LNCaP clone FGC (cell line): ENCODE measurements around the gene ARV1.

Experiments used
- DNase-seq: peaks from one replicate; pipeline ENCODE4 v3.0.0-alpha.2; 2011; ENCODE audit warnings: low read depth
- H3K4me3 ChIP-seq: 2 replicates; pipeline ENCODE4 v1.5.1; 2011; ENCODE audit warnings: mild to moderate bottlenecking, low read depth, low read length, control low read depth
- TF ChIP-seq, protein P1 (sequence below): IDR thresholded peaks from 2 replicates; pipeline ENCODE4 v1.5.1; 2012; ENCODE audit warnings: mild to moderate bottlenecking; ENCODE audit not compliant: control insufficient read depth, insufficient read depth; ENCODE audit errors: extremely low read depth

Gene ARV1

DNA sequence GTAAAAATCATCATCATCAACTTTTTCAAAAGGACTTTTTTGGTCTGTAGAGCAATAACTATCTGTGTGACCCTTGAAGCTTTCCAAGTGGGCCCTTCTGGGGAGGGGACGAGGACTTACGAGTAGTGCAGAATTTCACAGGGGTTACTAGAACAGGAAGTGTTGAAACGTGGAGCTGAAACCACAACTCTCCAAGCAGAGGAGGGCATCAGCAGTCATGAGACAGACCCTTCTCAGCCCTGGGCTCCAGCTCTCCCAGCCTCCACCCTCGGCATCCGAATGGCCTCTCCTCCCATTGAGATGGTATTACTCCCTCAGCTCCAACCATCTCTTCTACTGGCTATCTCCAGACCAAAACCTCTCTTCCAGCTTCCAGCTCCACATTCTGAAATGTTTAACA lies 57.5 kb downstream of the ARV1 start:
- H3K4me3 ChIP-seq: no peak overlapping the region
- no peak for DNase-seq
- TF ChIP-seq, protein P1, sequence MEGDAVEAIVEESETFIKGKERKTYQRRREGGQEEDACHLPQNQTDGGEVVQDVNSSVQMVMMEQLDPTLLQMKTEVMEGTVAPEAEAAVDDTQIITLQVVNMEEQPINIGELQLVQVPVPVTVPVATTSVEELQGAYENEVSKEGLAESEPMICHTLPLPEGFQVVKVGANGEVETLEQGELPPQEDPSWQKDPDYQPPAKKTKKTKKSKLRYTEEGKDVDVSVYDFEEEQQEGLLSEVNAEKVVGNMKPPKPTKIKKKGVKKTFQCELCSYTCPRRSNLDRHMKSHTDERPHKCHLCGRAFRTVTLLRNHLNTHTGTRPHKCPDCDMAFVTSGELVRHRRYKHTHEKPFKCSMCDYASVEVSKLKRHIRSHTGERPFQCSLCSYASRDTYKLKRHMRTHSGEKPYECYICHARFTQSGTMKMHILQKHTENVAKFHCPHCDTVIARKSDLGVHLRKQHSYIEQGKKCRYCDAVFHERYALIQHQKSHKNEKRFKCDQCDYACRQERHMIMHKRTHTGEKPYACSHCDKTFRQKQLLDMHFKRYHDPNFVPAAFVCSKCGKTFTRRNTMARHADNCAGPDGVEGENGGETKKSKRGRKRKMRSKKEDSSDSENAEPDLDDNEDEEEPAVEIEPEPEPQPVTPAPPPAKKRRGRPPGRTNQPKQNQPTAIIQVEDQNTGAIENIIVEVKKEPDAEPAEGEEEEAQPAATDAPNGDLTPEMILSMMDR: no peak

DNA sequence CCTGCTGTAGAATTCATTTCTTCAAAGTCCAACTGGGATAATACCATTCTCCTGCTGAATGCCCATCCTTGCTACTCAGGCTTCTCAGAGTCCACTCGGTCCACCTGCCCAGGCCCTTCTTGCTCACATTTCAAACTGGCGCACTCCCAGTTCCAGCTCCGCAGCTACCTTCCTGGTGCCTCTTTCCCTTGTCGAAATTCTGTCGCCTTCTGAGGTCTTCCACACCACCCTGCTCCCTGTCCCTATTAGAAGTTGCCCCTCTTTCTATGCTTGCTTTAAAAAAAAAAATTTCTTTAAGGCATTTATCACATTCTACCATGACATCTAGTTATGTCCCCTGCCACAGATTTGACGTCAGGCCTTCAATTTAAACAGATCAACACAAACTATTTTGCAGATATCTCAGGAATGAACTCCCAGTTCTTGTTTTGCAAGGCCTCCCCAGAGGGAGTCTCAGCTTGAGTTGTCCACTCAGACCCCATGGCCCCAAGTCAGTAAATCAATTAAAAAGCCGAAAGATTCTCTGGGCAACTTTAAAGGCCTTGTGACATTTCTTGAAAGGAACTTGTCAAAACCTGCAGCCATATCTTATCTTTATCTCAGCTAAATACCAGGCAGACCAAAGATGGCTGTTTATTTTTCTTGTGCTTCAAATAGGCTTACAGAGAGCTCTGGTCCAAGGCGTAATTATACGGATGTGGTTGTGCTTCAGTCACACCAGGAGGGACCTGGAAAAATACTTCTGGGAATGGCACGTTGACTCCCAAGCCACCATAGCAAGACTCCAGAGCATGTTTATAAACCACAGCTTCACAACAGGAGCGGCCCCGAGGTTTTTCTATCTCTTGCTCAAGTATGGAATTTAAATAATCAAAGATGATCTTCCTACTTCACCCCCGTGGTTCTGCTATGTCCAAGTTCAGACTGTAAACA lies 59.0 kb downstream of the ARV1 start:
- H3K4me3 ChIP-seq: no peak overlapping the region
- TF ChIP-seq, protein P1: no peak
- no peak for DNase-seq

DNA sequence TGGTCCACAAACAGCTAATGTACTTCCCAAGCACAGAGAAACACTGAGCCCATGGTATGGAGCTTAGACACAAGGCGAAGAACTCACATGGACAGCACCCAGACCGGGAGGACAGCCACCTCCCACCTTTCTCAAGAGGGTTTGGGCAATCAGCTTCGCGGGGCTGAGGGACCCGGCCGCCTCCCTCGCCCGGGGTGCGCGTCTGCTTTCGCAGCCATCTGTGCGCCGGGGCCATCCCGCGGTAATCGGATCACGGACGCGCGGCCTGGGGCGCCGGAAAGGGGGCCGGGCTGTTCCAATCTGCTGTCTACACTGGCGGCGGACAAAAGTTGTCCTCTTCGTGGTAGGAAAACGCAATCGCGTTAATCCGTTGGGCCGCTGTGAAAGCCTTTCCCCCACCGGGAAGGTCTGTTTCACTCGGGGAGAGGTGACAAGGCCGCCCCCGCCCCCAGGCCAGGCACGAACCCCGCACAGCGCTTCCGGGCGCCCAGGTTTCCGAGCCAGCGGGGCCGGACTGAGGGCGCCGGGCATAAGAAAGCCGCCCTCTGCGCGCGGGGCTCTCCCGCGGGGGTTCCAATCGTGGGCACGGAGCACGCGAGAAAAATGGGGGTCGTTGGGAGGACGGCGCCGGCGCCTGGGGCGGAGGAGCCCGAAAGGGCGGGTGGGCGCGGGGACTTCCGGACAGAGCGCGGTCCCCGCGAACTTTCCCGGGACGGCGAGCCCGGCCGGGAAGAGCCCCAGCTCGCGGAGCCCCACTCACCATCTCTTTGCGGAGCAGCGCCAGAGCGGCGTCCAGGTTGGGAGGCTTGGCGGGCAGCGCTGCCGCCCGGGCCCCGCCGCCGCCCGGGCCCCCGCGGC lies 60.5 kb downstream of the ARV1 start:
- peak overlapping the region; percentile 61 for H3K4me3 ChIP-seq
- TF ChIP-seq, protein P1: no peak
- no peak for DNase-seq

DNA sequence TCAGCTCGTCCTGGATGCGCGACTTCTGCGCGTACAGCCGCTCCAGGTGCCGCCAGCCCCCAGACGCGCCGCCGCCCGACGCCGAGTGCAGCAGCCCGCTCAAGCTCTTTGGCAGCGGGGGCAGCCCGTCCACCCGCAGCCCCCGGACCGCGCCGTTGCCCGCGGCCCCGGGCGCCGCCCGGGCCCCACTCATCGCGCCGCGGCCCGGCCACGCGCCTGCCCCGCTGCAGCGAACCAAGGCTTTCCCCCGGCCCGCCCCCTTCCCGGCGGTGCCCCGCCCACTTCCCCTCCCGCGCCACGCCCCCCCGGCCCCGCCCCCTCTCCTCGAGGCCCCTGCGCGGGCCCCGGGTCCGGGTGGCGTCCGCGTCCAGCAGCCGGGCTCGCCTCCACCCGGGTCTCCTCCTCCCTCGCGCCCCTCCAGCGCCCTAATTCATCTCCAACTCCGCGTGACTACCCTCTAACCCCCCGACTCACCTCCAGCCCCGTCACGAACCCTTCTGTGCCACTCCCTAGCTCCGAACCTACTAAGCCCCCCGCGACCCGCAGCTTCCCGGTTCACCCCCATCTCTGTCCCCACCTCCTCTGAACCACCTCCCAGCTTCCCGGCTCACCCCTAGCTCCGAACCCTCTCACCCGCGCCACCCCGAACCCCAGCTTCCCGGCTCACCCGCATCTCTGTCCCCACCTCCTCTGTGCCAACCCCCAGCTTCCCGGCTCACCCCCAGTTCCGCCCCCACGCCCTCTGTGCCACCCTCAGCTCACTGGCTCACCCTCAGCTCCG lies 61.3 kb downstream of the ARV1 start, which contains the start of gene FAM89A:
Gene FAM89A (minus strand): TSS at position 236 of the 781 bp plus-strand sequence. CDS start 43 bp downstream, at position 193.
- TF ChIP-seq, protein P1: no peak
- peak within 1 kb of the TSS; percentile 61 for H3K4me3 ChIP-seq

DNA sequence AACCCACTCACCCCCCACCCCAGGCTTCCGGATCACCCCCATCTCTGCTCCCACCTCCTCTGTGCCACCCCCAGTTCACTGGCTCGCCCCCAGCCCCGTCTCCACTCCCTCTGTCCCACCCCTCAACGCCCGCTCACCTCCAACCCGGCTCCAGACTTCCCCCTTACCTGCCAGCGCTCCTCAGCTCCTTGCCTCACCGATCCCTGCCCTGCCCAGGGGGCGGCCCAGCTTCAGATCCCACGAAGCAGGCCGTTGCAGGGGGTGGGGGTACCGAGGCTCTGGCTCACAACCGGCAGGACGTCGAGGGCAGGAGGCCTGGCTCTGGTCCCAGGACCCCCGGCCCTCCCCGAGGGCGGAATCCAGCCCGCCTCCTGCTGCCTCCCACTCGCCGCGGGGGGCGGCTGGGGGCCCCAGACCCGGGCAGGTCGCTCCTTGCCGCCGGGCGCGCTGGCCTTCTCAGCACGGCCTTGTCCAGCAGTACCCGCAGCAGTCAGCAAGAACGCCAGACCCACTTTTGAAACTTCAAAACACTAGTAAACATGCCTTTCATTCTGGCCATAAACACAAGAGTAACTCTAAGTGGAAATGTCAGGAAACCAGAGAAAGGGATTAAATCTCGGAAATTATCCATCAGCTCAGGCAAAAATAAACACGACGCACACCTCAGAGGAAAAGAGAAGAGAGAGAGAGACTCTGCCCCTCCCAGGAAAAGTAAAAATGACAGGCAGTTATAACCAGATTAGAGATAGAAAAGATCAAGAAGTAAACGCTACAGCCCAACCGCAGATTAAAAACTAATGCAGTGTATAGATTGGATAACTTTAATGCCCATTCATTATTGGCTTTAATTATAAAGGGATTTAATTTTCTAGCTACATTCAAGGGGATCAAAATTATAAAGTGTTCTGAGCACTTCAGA lies 62.2 kb downstream of the ARV1 start:
- no peak overlapping the region; the same call in 1 of the 2 replicates for H3K4me3 ChIP-seq
- TF ChIP-seq, protein P1: no peak
- DNase-seq: no peak

More for the DNA sequence above, 61.3 kb downstream of the ARV1 start, which contains the start of gene FAM89A:
- DNase-seq: no peak
